ENCODE results near the gene TAGLN2. TPM values are rescaled to one million over a fixed set of nuclear protein-coding genes. Genes with fewer than 3 reads are reported as not detected.

Gene TAGLN2
- total RNA-seq, 1 donor from 2014 or later: 435 TPM

DNA sequence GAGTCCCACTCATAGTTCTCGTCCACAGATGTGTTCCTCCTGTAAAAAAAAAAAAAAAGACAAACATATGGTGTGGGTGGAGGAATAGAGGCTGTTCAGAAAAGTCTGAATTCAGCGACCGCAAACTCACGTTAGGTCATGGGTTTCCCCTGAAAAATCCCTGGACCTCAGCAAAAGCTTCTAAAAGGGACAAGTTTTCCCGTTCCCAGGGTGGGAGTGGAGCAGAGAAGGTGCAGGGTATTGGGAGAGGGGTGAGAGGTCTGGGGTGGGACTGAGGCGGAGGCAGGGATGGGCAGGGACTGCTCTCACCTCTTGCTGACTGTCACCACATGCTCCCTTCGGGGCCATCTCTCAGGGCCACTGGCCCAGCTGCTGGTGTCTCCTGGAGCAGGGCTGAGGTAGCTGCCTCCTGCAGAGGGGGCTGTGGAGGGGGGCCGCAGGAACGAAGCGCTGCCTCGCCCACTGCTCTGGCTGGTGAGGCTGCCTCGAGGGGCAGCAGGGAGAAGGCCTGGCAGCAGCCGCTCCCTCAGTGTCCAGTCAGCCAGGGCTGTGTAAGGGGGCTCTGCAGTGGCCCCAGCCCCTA lies 2.6 kb upstream of the TAGLN2 start:
- Histone ChIP-seq H3K27me3 (no peaks in the 10 kb centered on the region), H3K27ac (no peak overlapping the region), H3K9me3 (no peaks in the 10 kb centered on the region), H3K36me3 (no peaks in the 10 kb centered on the region), H3K4me3 (no peak overlapping the region), H3K4me1 (peaks cover 11% of the 10 kb centered on the region)
- intact Hi-C loops (cut with DNase I): no loop called here
- ATAC-seq: no peak
- peak; percentile 48 for DNase-seq
- TF ChIP-seq, protein P1, sequence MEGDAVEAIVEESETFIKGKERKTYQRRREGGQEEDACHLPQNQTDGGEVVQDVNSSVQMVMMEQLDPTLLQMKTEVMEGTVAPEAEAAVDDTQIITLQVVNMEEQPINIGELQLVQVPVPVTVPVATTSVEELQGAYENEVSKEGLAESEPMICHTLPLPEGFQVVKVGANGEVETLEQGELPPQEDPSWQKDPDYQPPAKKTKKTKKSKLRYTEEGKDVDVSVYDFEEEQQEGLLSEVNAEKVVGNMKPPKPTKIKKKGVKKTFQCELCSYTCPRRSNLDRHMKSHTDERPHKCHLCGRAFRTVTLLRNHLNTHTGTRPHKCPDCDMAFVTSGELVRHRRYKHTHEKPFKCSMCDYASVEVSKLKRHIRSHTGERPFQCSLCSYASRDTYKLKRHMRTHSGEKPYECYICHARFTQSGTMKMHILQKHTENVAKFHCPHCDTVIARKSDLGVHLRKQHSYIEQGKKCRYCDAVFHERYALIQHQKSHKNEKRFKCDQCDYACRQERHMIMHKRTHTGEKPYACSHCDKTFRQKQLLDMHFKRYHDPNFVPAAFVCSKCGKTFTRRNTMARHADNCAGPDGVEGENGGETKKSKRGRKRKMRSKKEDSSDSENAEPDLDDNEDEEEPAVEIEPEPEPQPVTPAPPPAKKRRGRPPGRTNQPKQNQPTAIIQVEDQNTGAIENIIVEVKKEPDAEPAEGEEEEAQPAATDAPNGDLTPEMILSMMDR (IDR thresholded peaks at IDR 0.05): no peak

GRCh38 chr1:159927211-159927848 lies 2.0 kb upstream of the TAGLN2 start:
- Histone ChIP-seq H3K9me3 (no peaks in the 10 kb centered on the region), H3K27ac (no peak overlapping the region), H3K4me3 (no peak overlapping the region), H3K27me3 (no peaks in the 10 kb centered on the region), H3K36me3 (no peaks in the 10 kb centered on the region), H3K4me1 (peaks cover 17% of the 10 kb centered on the region)
- DNase-seq: peak; percentile 27
- intact Hi-C loops (cut with DNase I): no loop called here
- TF ChIP-seq, protein P1 (IDR thresholded peaks at IDR 0.05): no peak
- ATAC-seq: no peak

- peak overlapping the region; percentile 99 for H3K4me3 ChIP-seq
- H3K9me3 ChIP-seq: no peaks in the 10 kb centered on the region
- intact Hi-C loops (cut with DNase I): no loop called here
- no peaks in the 10 kb centered on the region for H3K27me3 ChIP-seq
- TF ChIP-seq, protein P1 (IDR thresholded peaks at IDR 0.05): no peak
- ATAC-seq (peak; percentile 0), DNase-seq (no peak)
- peaks cover 2% of the 10 kb centered on the region for H3K36me3 ChIP-seq
- peak overlapping the region; percentile 100 for H3K27ac ChIP-seq
- H3K4me1 ChIP-seq: peaks cover 32% of the 10 kb centered on the region
Observed at GRCh38 chr1:159925719-159926078, 392 bp upstream of the TAGLN2 start.

GRCh38 chr1:159924025-159924790 lies 1.1 kb downstream of the TAGLN2 start:
- ATAC-seq (peak; percentile 74), DNase-seq (peak; percentile 94)
- Histone ChIP-seq H3K27ac (peak overlapping the region; percentile 100), H3K4me1 (peaks cover 46% of the 10 kb centered on the region), H3K9me3 (no peaks in the 10 kb centered on the region), H3K4me3 (peak overlapping the region; percentile 99), H3K27me3 (no peaks in the 10 kb centered on the region), H3K36me3 (peaks cover 17% of the 10 kb centered on the region)
- TF ChIP-seq, protein P1 (IDR thresholded peaks at IDR 0.05): peak; percentile 12
- intact Hi-C loops (cut with DNase I): no loop called here

DNA sequence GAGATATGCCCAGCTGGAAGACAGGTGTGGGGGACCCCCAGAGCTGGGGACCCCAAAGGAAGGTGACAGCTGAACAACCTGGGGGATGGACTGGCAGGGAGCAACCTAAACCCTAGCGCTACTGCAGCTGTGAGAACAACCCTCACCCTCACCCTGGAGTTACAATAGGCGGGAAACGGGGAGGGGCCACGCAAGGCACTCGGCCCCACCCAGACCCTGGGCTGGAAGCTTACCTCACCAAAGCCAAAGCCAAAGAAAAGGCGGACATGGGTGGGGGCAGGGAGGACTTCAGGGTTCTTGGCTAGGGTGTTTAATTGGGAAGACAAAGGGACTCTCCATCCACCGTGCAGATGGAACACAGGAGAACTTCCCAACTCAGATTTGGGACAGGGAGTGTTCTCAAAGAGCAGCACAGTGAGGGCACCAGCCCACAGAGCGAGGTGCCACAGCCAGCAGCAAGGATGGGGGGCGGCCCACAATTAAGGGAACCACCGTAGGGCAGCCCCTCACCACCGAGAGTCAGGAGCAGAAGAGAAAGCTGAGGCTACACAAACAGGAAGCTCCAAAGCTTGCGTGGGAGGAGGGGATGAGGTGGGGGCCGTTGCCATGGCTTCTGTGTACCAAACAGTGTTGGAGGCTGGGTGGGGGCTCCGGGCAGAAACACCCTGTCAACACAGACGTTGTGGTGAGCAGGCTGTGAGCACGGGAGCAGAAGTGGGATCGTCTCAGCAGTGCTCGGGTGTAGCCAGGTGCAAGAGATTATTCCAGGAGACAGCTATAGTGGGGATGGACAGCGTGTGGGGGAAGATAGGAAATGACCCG lies 1.9 kb downstream of the TAGLN2 start:
- peak overlapping the region; percentile 100 for H3K27ac ChIP-seq
- H3K4me1 ChIP-seq: peaks cover 54% of the 10 kb centered on the region
- H3K9me3 ChIP-seq: no peaks in the 10 kb centered on the region
- peaks cover 25% of the 10 kb centered on the region for H3K36me3 ChIP-seq
- TF ChIP-seq, protein P1 (IDR thresholded peaks at IDR 0.05): no peak
- ATAC-seq (peak; percentile 65), DNase-seq (peak; percentile 90)
- H3K4me3 ChIP-seq: peak overlapping the region; percentile 99
- intact Hi-C loops (cut with DNase I): no loop called here
- H3K27me3 ChIP-seq: no peaks in the 10 kb centered on the region
